Ureter (tissue), 1 donor: ENCODE data around the gene DCXR. TPM values are rescaled to one million over a fixed set of nuclear protein-coding genes. Genes with fewer than 3 reads are reported as not detected.
"Not testable (repeated sequence)": the region's sequence is repeated elsewhere in the genome, so short reads cannot be mapped to it uniquely, and the experiment has no call there.

Experiments
- DNase-seq: peaks from one replicate; pipeline ENCODE4 v3.0.0-alpha.2; 2020; ENCODE audit warnings: low spot score
- total RNA-seq: library from RNA; stranded (reverse); gene quantifications from one replicate; pipeline ENCODE4 v1.2.4, GENCODE V29; 2023
- donor health status: DM: yes; HTN: yes; CAD: no.

DCXR gene
- total RNA-seq, 1 donor from 2014 or later, result 176 TPM

GRCh38 chr17:82039695-82040299, 2.3 kb upstream of the DCXR start:
- no peak for DNase-seq

- not testable (repeated sequence) for DNase-seq
Measured at GRCh38 chr17:82038796-82039409, 1.4 kb upstream of the DCXR start.

GRCh38 chr17:82037889-82038195, 345 bp upstream of the DCXR start:
- no peak for DNase-seq

- DNase-seq, result no peak
Measured at GRCh38 chr17:82036634-82037091, 834 bp downstream of the DCXR start.

- no peak for DNase-seq
Measured at GRCh38 chr17:82035956-82036633, 1.4 kb downstream of the DCXR start.

GRCh38 chr17:82035488-82035887, 2.0 kb downstream of the DCXR start:
- no peak for DNase-seq

- no peak for DNase-seq
Measured at GRCh38 chr17:82034371-82035011, 3.0 kb downstream of the DCXR start.

- no peak for DNase-seq
Measured at GRCh38 chr17:82033359-82034085, 4.0 kb downstream of the DCXR start.

GRCh38 chr17:82031885-82032627, 5.4 kb downstream of the DCXR start:
- DNase-seq, result no peak

- DNase-seq, result no peak
Measured at GRCh38 chr17:82031303-82031884, 6.1 kb downstream of the DCXR start, which contains the start of gene RAC3. Gene RAC3, plus strand, starts transcription at chr17:82031678. Its CDS starts 84 bp downstream, at chr17:82031762.

GRCh38 chr17:82030470-82031302, 6.8 kb downstream of the DCXR start:
- peak; percentile 89 for DNase-seq

GRCh38 chr17:82029990-82030469, 7.5 kb downstream of the DCXR start:
- DNase-seq, result no peak

- no peak for DNase-seq
Measured at GRCh38 chr17:82029391-82029790, 8.1 kb downstream of the DCXR start.

GRCh38 chr17:82028966-82029365, 8.5 kb downstream of the DCXR start:
- DNase-seq, result no peak

- no peak for DNase-seq
Measured at GRCh38 chr17:82028246-82028645, 9.3 kb downstream of the DCXR start.

- no peak for DNase-seq
Measured at GRCh38 chr17:82025401-82026107, 11.9 kb downstream of the DCXR start.

GRCh38 chr17:82024859-82025258, 12.6 kb downstream of the DCXR start:
- no peak for DNase-seq

GRCh38 chr17:82023447-82024241, 13.9 kb downstream of the DCXR start:
- no peak for DNase-seq
